Activated CD4-positive, alpha-beta T cell treated with anti-CD3 and anti-CD28 coated beads, Interleukin-2, Interleukin-6, amounts not matched to agents 100 ng/mL and 50 ng/mL, durations not matched to agents 16 hours and 8 hours (primary cell): Measurements from ENCODE around the gene NID1.
"Not testable (repeated sequence)": the region's sequence is repeated elsewhere in the genome, so short reads cannot be mapped to it uniquely, and the experiment has no call there.

ENCODE experiments used
- DNase-seq: peaks from one replicate; pipeline ENCODE4 v3.0.0-alpha.2; 2020

Gene NID1

GRCh38 chr1:236023926-236024565, 40.8 kb downstream of the NID1 start:
- DNase-seq = no peak

- no peak for DNase-seq
Measured at GRCh38 chr1:236021424-236022135, 43.3 kb downstream of the NID1 start.

- no peak for DNase-seq
Measured at GRCh38 chr1:236020359-236021219, 44.3 kb downstream of the NID1 start.

GRCh38 chr1:236018885-236019453, 45.9 kb downstream of the NID1 start:
- DNase-seq = no peak

GRCh38 chr1:236016782-236017400, 48.0 kb downstream of the NID1 start:
- DNase-seq = no peak

- DNase-seq = no peak
Measured at GRCh38 chr1:236016083-236016482, 48.8 kb downstream of the NID1 start.

- no peak for DNase-seq
Measured at GRCh38 chr1:236015539-236015938, 49.4 kb downstream of the NID1 start.

- DNase-seq = no peak
Measured at GRCh38 chr1:236013330-236013729, 51.6 kb downstream of the NID1 start.

- DNase-seq = no peak
Measured at GRCh38 chr1:236011641-236012040, 53.2 kb downstream of the NID1 start.

GRCh38 chr1:236010443-236010842, 54.4 kb downstream of the NID1 start:
- DNase-seq = no peak

- DNase-seq = no peak
Measured at GRCh38 chr1:236009857-236010256, 55.0 kb downstream of the NID1 start.

GRCh38 chr1:236009191-236009590, 55.7 kb downstream of the NID1 start:
- no peak for DNase-seq

GRCh38 chr1:236007781-236008180, 57.1 kb downstream of the NID1 start:
- no peak for DNase-seq

- not testable (repeated sequence) for DNase-seq
Measured at GRCh38 chr1:236003058-236003457, 61.8 kb downstream of the NID1 start.

- DNase-seq = no peak
Measured at GRCh38 chr1:236002572-236002971, 62.3 kb downstream of the NID1 start.

GRCh38 chr1:236002025-236002390, 62.9 kb downstream of the NID1 start:
- DNase-seq = no peak

- DNase-seq = peak; percentile 23
Measured at GRCh38 chr1:236000781-236001180, 64.1 kb downstream of the NID1 start.

GRCh38 chr1:235999259-235999925, 65.5 kb downstream of the NID1 start:
- peak; percentile 93 for DNase-seq

GRCh38 chr1:235998812-235999211, 66.1 kb downstream of the NID1 start:
- DNase-seq = peak; percentile 87

- DNase-seq = no peak
Measured at GRCh38 chr1:235997931-235998330, 67.0 kb downstream of the NID1 start.

- DNase-seq = no peak
Measured at GRCh38 chr1:235997049-235997448, 67.8 kb downstream of the NID1 start.

- DNase-seq = no peak
Measured at GRCh38 chr1:235996048-235996785, 68.7 kb downstream of the NID1 start.
